Adrenal gland (tissue), 5 donors: Measurements from ENCODE around the gene GALNT16.

Experiments used
- CTCF ChIP-seq, 6 experiments: fragments of 450-650 bp in 4 of 6; fragments of 200-600 bp in 2 of 6; sonication (generic) in 1 of 6; IDR thresholded peaks; 1 replicate in 5 of 6; 2 replicates in 1 of 6; pipeline versions ENCODE4 v1.5.1 to v1.8.0; 2016 to 2021; ENCODE audit warnings: antibody characterized with exemption in 6 of 6, mild to moderate bottlenecking in 2 of 6, moderate library complexity in 1 of 6
- POLR2A ChIP-seq, 2 donors: fragments of 450-650 bp; IDR thresholded peaks; one replicate each; pipeline ENCODE4 v1.6.1; 2017; ENCODE audit warnings: antibody characterized with exemption in 2 of 2, mild to moderate bottlenecking in 2 of 2, moderate library complexity in 1 of 2
- donor health status: DM: no; HTN: no; CAD: no.

DNA sequence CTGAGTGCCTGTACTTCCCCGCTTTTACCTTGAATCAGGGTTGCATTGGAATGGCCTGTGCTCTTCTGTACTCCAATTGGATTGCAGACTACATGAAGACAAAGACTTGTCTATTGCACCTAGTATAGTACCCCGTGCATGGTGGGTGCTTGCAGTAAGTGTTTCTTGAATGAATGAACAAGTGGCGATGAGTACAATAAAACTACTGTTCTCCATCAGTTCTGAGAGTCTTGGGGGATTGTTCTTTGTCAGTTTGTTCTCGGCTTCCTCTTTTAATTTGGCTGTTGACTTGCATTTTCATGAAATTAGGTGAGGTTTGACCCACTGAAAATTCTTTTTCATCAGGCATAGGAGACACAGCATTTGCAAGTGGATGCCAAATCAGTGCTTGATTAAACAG, 104.0 kb downstream of the GALNT16 start:
- TF ChIP-seq CTCF (IDR thresholded peaks at IDR 0.05) (no peak), POLR2A (IDR thresholded peaks at IDR 0.05) (no peak)
